ENCODE results near the gene RPS15. TPM values are rescaled to one million over a fixed set of nuclear protein-coding genes. Genes with fewer than 3 reads are reported as not detected.

RPS15 gene
- total RNA-seq, 2 experiments from 2014 or later: 1,854 to 1,879 TPM

DNA sequence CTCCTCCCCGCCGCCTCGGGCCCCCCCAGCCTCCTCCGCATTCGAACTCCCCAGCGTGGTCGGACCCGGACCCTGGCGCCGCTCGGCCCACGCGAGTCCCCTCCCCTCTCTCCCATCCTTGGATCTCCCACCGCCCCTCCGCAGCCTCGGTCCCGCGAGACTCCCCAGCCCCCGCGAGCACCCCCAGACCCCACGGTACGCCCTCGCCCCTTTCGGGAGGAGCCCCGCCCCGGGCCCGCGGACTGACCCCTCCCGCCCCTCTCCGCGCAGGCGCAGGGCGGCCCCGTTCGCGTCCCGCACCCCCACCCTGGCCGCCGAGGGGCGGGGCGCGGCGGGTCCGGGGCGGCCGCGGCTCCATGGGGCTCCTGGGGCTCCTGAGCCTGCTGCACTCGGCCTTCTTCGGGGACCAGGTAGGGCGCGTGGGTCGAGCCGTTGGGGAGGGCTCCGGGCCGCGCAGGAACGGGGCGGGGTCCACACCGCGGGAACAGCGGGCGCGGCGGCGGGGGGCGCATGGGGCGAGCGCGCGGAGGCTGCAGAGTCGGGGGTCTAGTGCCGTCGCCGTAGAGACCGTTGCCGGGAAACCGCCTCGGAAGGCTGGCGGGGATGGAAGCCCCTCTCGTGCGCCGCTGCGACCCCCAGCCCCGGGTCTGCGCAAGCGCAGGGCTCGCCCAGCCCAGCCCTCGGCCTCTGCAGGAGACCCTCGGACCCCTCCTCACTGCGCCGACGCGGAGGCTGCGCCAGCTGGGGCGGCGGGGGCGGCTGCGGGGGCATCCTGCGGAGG lies 7.9 kb downstream of the RPS15 start:
- CTCF ChIA-PET: interaction anchor here (0.7 to 2.8 kb wide), 10 partner anchors 7 to 172 kb away, joined by 3 to 13 read pairs (median 4); no protein-coding TSS in a partner anchor
- H3K27ac Mint-ChIP-seq: no peak overlapping the region
- intact Hi-C loops (cut with micrococcal nuclease): no loop called here
- no peaks in the 10 kb centered on the region for H3K9me3 Mint-ChIP-seq
- POLR2A ChIA-PET: interaction anchor here (0.9 to 2.4 kb wide), 3 partner anchors 10 to 45 kb away, joined by 3 to 5 read pairs (median 4); partner anchors contain the start of gene REEP6
- ATAC-seq (no peak), DNase-seq (no peak)
- no peak overlapping the region for H3K4me3 Mint-ChIP-seq
- peaks cover 37% of the 10 kb centered on the region for H3K27me3 Mint-ChIP-seq
- TF ChIP-seq, protein P1, sequence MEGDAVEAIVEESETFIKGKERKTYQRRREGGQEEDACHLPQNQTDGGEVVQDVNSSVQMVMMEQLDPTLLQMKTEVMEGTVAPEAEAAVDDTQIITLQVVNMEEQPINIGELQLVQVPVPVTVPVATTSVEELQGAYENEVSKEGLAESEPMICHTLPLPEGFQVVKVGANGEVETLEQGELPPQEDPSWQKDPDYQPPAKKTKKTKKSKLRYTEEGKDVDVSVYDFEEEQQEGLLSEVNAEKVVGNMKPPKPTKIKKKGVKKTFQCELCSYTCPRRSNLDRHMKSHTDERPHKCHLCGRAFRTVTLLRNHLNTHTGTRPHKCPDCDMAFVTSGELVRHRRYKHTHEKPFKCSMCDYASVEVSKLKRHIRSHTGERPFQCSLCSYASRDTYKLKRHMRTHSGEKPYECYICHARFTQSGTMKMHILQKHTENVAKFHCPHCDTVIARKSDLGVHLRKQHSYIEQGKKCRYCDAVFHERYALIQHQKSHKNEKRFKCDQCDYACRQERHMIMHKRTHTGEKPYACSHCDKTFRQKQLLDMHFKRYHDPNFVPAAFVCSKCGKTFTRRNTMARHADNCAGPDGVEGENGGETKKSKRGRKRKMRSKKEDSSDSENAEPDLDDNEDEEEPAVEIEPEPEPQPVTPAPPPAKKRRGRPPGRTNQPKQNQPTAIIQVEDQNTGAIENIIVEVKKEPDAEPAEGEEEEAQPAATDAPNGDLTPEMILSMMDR (IDR thresholded peaks at IDR 0.05): no peak
- H3K36me3 Mint-ChIP-seq (ENCODE audit: low read depth): peaks cover 17% of the 10 kb centered on the region
- peaks cover 24% of the 10 kb centered on the region for H3K4me1 Mint-ChIP-seq (ENCODE audit: low read depth)

DNA sequence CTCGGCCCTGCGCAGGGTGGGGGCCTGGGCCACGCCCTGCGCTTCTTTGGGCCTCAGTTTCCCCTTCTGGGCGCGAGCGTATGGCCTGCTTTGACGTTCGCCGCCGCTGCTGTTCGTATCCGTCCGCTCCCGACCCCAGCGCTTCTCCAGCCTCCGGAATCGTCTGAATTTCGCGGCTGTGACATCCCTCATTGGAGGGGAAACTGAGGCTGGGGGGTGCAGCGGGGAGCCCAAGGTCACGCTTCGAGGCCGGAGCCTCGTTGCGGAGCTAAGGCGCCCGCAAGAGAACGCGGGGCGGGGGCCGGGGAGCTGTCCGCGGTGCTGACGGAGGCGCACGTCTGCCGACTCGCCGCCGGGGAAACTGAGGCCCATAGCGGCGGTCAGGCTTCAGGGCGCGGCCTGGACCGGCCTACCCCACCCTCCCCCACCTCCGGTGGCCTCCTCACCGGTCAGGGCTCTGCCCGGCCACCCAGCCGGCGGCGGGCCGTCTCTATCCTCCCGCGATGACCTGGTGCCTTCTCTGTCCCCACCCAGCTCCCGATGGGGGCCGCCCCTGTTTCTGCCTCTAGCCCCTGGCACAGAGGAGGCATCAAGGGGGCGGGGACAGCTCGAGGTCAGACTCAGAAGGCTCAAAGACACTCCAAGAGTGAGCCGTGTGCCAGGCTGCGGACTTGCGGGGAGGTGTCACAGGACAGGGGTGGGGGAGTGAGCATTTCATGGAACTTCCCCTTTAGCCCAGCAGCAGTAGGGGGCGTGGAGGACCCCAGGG lies 8.7 kb downstream of the RPS15 start:
- H3K9me3 Mint-ChIP-seq: no peaks in the 10 kb centered on the region
- POLR2A ChIA-PET: interaction anchor here (0.9 to 2.4 kb wide), 2 partner anchors 9 to 33 kb away, joined by 4 to 5 read pairs; no protein-coding TSS in a partner anchor
- peaks cover 21% of the 10 kb centered on the region for H3K4me1 Mint-ChIP-seq (ENCODE audit: low read depth)
- H3K36me3 Mint-ChIP-seq (ENCODE audit: low read depth): peaks cover 9% of the 10 kb centered on the region
- TF ChIP-seq, protein P1 (IDR thresholded peaks at IDR 0.05): no peak
- H3K27ac Mint-ChIP-seq: no peak overlapping the region
- no peak overlapping the region for H3K4me3 Mint-ChIP-seq
- peaks cover 43% of the 10 kb centered on the region for H3K27me3 Mint-ChIP-seq
- DNase-seq (no peak), ATAC-seq (no peak)
- CTCF ChIA-PET: interaction anchor here (1.0 to 1.2 kb wide), 3 partner anchors 9 to 16 kb away, joined by 3 read pairs; no protein-coding TSS in a partner anchor
- intact Hi-C loops (cut with micrococcal nuclease): no loop called here

DNA sequence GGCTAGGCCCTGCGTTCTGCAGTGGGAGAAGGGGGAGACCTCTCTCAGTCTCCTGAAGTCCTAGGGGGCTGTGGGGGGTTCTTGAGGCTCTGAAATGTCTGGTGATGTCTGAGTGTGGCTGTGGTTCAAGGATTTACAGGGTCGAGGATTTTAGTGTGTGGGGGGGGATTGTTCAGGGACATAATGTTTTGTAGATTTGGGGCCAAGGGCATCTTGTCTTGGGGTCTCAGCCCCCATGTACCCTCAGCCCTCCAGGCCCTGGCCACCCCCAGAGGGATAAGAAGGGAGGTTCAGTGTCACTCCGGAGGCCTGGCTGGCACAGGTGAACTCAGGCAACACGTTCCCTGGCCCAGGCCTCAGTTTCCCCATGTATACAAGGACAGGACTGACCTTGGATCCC lies 9.3 kb downstream of the RPS15 start:
- Mint-ChIP-seq H3K36me3 (ENCODE audit: low read depth) (peaks cover 3% of the 10 kb centered on the region), H3K4me1 (ENCODE audit: low read depth) (peaks cover 21% of the 10 kb centered on the region), H3K27me3 (peaks cover 46% of the 10 kb centered on the region), H3K4me3 (no peak overlapping the region), H3K27ac (no peak overlapping the region), H3K9me3 (no peaks in the 10 kb centered on the region)
- ATAC-seq: no peak
- intact Hi-C loops (cut with micrococcal nuclease): no loop called here
- DNase-seq: no peak
- ChIA-PET POLR2A (interaction anchor here (0.9 to 2.4 kb wide), 2 partner anchors 8 to 34 kb away, joined by 4 to 5 read pairs; no protein-coding TSS in a partner anchor), CTCF (interaction anchor here (1.1 to 1.2 kb wide), 2 partner anchors 8 to 10 kb away, joined by 3 read pairs; no protein-coding TSS in a partner anchor)
- TF ChIP-seq, protein P1 (IDR thresholded peaks at IDR 0.05): no peak

DNA sequence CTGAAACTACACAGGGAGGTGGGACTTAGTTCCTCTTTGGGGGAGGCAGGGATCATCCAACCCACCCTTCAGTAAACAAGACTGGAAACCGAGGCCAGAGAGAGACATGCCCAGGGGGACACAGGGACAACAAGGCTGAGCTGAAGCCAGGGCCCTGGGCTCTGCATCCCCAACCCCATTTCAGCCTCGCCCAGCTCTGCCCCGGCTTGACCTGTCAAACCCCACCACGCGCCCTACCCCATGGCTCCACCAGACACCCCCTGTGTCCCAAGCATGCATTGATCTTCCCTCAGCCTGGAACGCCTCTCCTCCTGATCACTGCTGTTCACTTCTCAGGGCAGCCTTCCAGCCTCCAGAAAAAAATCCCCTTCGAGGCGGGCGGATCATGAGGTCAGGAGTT lies 9.7 kb downstream of the RPS15 start:
- Mint-ChIP-seq H3K27ac (no peak overlapping the region), H3K36me3 (ENCODE audit: low read depth) (no peaks in the 10 kb centered on the region), H3K4me1 (ENCODE audit: low read depth) (peaks cover 18% of the 10 kb centered on the region), H3K9me3 (no peaks in the 10 kb centered on the region), H3K4me3 (no peak overlapping the region), H3K27me3 (peaks cover 50% of the 10 kb centered on the region)
- no peak for DNase-seq
- no peak for ATAC-seq
- POLR2A ChIA-PET: interaction anchor here (1.1 to 2.4 kb wide), 2 partner anchors 8 to 18 kb away, joined by 3 to 5 read pairs; no protein-coding TSS in a partner anchor
- CTCF ChIA-PET: interaction anchor here (1.2 kb wide), 1 partner anchor 10 kb away, joined by 3 read pairs; no protein-coding TSS in a partner anchor
- intact Hi-C loops (cut with micrococcal nuclease): no loop called here
- TF ChIP-seq, protein P1 (IDR thresholded peaks at IDR 0.05): no peak
